Ovary (tissue), 3 donors: ENCODE data around the gene TRIM50.

ENCODE experiments used
- POLR2A ChIP-seq: fragments of 450-650 bp; IDR thresholded peaks from one replicate; pipeline ENCODE4 v1.6.1; 2017; ENCODE audit warnings: antibody characterized with exemption, mild to moderate bottlenecking, moderate library complexity
- TF ChIP-seq, protein P1 (sequence below), 3 donors: fragments of 450-650 bp in 2 of 3; fragments of 200-600 bp in 1 of 3; IDR thresholded peaks; one replicate each; pipeline versions ENCODE4 v1.5.1 to v1.8.0; 2016 to 2022; ENCODE audit warnings: antibody characterized with exemption in 3 of 3, mild to moderate bottlenecking in 1 of 3
- donor health status: DM: no; HTN: no; CAD: no.

- TF ChIP-seq POLR2A, result no peak
- TF ChIP-seq, protein P1, sequence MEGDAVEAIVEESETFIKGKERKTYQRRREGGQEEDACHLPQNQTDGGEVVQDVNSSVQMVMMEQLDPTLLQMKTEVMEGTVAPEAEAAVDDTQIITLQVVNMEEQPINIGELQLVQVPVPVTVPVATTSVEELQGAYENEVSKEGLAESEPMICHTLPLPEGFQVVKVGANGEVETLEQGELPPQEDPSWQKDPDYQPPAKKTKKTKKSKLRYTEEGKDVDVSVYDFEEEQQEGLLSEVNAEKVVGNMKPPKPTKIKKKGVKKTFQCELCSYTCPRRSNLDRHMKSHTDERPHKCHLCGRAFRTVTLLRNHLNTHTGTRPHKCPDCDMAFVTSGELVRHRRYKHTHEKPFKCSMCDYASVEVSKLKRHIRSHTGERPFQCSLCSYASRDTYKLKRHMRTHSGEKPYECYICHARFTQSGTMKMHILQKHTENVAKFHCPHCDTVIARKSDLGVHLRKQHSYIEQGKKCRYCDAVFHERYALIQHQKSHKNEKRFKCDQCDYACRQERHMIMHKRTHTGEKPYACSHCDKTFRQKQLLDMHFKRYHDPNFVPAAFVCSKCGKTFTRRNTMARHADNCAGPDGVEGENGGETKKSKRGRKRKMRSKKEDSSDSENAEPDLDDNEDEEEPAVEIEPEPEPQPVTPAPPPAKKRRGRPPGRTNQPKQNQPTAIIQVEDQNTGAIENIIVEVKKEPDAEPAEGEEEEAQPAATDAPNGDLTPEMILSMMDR (IDR thresholded peaks at IDR 0.05), result no peak
Observed at GRCh38 chr7:73354196-73354595, 26.3 kb upstream of the TRIM50 start.
